Panc1 (cell line): ENCODE measurements around the gene PRDM2. TPM values are rescaled to one million over a fixed set of nuclear protein-coding genes. Genes with fewer than 3 reads are reported as not detected.
A peak's percentile ranks its signal among the peaks of the same experiment; 100 is the strongest.

Experiments used
- ATAC-seq: fragments of 200-7000 bp; cut with Tn5 transposase; 2 replicates; pipeline ENCODE4 v1.9.1; 2020; ENCODE audit warnings: mild to moderate bottlenecking, moderate library complexity
- BruUV-seq: library from RNA; stranded (reverse); fragments of 400-500 nt; replicated peaks from 2 replicates; lab custom pipeline; 2021; lab: Mats Ljungman, UMichigan
- CTCF ChIA-PET: fragments of 300-600 bp; sonication (Branson Sonifier 250); formaldehyde crosslinking; loops from one replicate; lab custom pipeline; 2022; ENCODE audit warnings: antibody characterized with exemption; lab: Charles Lee
- POLR2A ChIA-PET: fragments of 300-600 bp; sonication (Branson Sonifier 250); formaldehyde crosslinking; loops from one replicate; lab custom pipeline; 2022; ENCODE audit warnings: antibody characterized with exemption; lab: Charles Lee
- DNase-seq: peaks from one replicate; pipeline ENCODE4 v3.0.0-alpha.2; 2010; ENCODE audit warnings: low read depth, low spot score
- H3K27ac ChIP-seq: 2 replicates; pipeline ENCODE4 v1.5.1; 2011; ENCODE audit warnings: mild to moderate bottlenecking, low read length, inconsistent platforms
- H3K27me3 ChIP-seq: fragments of 200-500 bp; sonication (Bioruptor generic); 2 replicates; pipeline ENCODE4 v1.6.0; 2014; ENCODE audit warnings: low read length, inconsistent platforms; ENCODE audit not compliant: control insufficient read depth, insufficient read depth
- H3K36me3 ChIP-seq: fragments of 200-500 bp; sonication (Bioruptor generic); 2 replicates; pipeline ENCODE4 v1.5.1; 2014; ENCODE audit warnings: inconsistent platforms, mild to moderate bottlenecking, low read length, moderate library complexity; ENCODE audit not compliant: control insufficient read depth, insufficient read depth
- H3K4me1 ChIP-seq: 2 replicates; pipeline ENCODE4 v1.5.1; 2011; ENCODE audit warnings: inconsistent platforms, mild to moderate bottlenecking, low read length, moderate library complexity; ENCODE audit not compliant: control insufficient read depth, insufficient read depth
- H3K4me3 ChIP-seq, 2 experiments: 2 replicates each; pipeline ENCODE4 v1.5.1; 2011 to 2012; ENCODE audit warnings: low read depth in 2 of 2, low read length in 2 of 2, mild to moderate bottlenecking in 2 of 2, inconsistent platforms in 1 of 2, moderate library complexity in 1 of 2
- H3K9me3 ChIP-seq: fragments of 200-500 bp; sonication (Bioruptor generic); 2 replicates; pipeline ENCODE4 v1.5.1; 2014; ENCODE audit warnings: low read depth, mild to moderate bottlenecking, inconsistent platforms, low read length, moderate library complexity; ENCODE audit not compliant: control insufficient read depth, insufficient read depth
- POLR2AphosphoS5 ChIP-seq: IDR thresholded peaks from 2 replicates; pipeline ENCODE4 v1.6.1; 2012; ENCODE audit warnings: mild to moderate bottlenecking, low read depth, low read length, moderate library complexity
- SIN3A ChIP-seq: IDR thresholded peaks from 2 replicates; pipeline ENCODE4 v1.6.1; 2012; ENCODE audit warnings: low read depth, mild to moderate bottlenecking, low read length, moderate library complexity, borderline replicate concordance; ENCODE audit not compliant: insufficient read depth
- TCF7L2 ChIP-seq: IDR thresholded peaks from 2 replicates; pipeline ENCODE4 v1.6.1; 2011; ENCODE audit warnings: mild to moderate bottlenecking, low read depth, low read length, inconsistent platforms
- in situ Hi-C: cut with HindIII; loops from 2 replicates; pipeline ENCODE4 v1.10.0; 2016; ENCODE audit warnings: low sequenced_read_pairs, low pct_unique_long_range_greater_than_20kb
- intact Hi-C: fragments of 100-400 bp; cut with micrococcal nuclease; formaldehyde crosslinking; loops from one replicate; pipeline ENCODE4 v1.10.0; 2022; ENCODE audit not compliant: unreplicated experiment
- total RNA-seq: library from RNA; stranded (reverse); gene quantifications from one replicate; pipeline ENCODE4 v1.2.1, GENCODE V29; 2021; ENCODE audit not compliant: unreplicated experiment
- TF ChIP-seq, protein P1 (sequence below), 2 experiments: IDR thresholded peaks; 2 replicates each; pipeline ENCODE4 v1.6.1; 2011 to 2012; ENCODE audit warnings: low read depth in 2 of 2, control low read depth in 1 of 2, low read length in 1 of 2, mild to moderate bottlenecking in 1 of 2, moderate library complexity in 1 of 2; ENCODE audit not compliant: insufficient read depth in 1 of 2
- TF ChIP-seq, protein P2 (sequence below): fragments of 450-650 bp; IDR thresholded peaks from 2 replicates; pipeline ENCODE4 v1.5.1; 2017; ENCODE audit warnings: mild to moderate bottlenecking

PRDM2 gene
- total RNA-seq, 1 experiment from 2014 or later = 40.3 TPM

DNA sequence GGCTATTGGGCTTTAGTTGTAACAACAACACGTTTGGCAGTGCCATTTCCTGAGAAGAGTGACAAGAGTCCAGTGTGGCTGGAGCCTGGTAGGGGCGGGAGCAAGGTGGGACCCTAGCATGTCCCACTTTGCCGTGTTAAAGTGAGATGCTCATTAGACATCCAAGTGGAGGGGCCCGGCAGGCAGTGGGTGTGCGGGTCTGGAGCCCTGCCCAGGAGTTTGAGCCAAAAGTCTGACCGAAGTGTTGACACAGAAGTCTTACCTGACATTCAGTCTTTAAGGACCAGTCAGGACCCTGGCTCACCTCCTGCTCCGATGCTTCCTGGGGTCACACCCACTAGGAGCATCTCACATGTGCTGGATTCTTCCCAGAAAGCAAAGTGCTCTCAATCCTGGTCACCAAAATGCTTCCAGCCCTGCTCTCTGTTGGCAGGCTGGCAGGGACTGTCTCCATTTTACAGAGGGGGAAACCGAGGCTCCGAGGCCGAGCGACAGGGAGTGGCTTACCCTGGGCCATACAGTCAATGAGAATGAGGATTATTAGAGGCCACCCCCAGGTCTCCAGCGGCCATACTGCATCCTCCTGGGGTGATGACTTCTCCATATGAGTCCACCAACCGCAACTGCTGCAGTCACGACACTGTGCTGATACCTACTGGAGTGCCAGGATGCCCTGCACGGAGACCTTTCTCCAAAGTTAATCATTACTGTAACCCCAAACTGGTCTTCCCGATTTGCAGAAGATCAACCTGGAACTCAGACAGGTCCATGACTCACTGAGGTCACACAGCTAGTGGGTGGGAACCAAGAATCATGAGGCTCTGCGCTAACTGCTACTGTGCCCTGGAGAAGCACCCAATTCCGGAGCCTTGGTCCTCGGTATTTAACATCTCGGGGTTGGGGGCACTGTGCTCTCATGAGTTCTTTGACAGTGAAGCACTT, 112.7 kb downstream of the PRDM2 start:
- in situ Hi-C loops (no loop called here), intact Hi-C loops (no loop called here)
- TF ChIP-seq, protein P1, sequence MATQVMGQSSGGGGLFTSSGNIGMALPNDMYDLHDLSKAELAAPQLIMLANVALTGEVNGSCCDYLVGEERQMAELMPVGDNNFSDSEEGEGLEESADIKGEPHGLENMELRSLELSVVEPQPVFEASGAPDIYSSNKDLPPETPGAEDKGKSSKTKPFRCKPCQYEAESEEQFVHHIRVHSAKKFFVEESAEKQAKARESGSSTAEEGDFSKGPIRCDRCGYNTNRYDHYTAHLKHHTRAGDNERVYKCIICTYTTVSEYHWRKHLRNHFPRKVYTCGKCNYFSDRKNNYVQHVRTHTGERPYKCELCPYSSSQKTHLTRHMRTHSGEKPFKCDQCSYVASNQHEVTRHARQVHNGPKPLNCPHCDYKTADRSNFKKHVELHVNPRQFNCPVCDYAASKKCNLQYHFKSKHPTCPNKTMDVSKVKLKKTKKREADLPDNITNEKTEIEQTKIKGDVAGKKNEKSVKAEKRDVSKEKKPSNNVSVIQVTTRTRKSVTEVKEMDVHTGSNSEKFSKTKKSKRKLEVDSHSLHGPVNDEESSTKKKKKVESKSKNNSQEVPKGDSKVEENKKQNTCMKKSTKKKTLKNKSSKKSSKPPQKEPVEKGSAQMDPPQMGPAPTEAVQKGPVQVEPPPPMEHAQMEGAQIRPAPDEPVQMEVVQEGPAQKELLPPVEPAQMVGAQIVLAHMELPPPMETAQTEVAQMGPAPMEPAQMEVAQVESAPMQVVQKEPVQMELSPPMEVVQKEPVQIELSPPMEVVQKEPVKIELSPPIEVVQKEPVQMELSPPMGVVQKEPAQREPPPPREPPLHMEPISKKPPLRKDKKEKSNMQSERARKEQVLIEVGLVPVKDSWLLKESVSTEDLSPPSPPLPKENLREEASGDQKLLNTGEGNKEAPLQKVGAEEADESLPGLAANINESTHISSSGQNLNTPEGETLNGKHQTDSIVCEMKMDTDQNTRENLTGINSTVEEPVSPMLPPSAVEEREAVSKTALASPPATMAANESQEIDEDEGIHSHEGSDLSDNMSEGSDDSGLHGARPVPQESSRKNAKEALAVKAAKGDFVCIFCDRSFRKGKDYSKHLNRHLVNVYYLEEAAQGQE (IDR thresholded peaks at IDR 0.05; ENCODE audit: insufficient read depth in 1 of 2, low read depth in 2 of 2, low read length in 1 of 2) = no peak
- TF ChIP-seq SIN3A = no peak
- no peak for TF ChIP-seq TCF7L2
- no peak for TF ChIP-seq POLR2AphosphoS5
- TF ChIP-seq, protein P2, sequence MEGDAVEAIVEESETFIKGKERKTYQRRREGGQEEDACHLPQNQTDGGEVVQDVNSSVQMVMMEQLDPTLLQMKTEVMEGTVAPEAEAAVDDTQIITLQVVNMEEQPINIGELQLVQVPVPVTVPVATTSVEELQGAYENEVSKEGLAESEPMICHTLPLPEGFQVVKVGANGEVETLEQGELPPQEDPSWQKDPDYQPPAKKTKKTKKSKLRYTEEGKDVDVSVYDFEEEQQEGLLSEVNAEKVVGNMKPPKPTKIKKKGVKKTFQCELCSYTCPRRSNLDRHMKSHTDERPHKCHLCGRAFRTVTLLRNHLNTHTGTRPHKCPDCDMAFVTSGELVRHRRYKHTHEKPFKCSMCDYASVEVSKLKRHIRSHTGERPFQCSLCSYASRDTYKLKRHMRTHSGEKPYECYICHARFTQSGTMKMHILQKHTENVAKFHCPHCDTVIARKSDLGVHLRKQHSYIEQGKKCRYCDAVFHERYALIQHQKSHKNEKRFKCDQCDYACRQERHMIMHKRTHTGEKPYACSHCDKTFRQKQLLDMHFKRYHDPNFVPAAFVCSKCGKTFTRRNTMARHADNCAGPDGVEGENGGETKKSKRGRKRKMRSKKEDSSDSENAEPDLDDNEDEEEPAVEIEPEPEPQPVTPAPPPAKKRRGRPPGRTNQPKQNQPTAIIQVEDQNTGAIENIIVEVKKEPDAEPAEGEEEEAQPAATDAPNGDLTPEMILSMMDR = no peak
- no peak overlapping the region for H3K27ac ChIP-seq
- H3K27me3 ChIP-seq = no peaks in the 10 kb centered on the region
- H3K9me3 ChIP-seq = no peaks in the 10 kb centered on the region
- ChIA-PET POLR2A (no interaction called here), CTCF (no interaction called here)
- no peak overlapping the region for H3K4me3 ChIP-seq
- no peaks in the 10 kb centered on the region for H3K36me3 ChIP-seq
- H3K4me1 ChIP-seq = no peaks in the 10 kb centered on the region
- BruUV-seq = no TSS peak
- no peak for ATAC-seq
- no peak for DNase-seq

DNA sequence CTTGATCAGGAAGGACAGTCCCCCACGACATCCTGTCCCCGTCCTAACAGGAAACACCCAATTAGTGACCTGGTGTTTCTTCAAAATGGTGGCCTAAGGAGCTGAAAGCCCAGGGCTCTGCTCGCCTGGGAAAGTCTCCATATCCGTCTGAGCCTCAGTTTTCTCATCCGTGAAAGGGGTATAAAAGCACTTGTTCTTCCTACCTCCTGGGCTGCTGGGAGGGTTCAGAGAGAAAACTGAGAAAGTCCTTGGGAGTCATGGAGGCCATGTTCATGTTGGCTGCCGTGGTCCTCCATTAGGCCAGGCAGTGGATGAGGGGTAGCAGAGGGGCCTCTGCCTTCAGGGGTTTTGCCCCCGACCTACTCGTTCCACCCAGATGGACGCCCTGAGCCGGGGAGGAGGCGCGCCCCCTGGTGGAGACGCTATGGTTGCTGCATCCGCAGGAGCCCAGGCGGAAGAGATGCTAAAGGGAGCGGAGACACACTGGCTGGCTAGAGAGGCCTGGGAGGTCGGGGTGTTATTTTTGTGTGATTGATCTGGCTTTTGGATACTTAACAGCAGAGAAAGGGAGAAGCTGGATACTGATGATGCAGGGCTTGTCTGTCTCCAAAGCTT, 113.5 kb downstream of the PRDM2 start:
- Histone ChIP-seq H3K9me3 (no peaks in the 10 kb centered on the region), H3K27me3 (no peaks in the 10 kb centered on the region), H3K4me3 (no peak overlapping the region), H3K27ac (no peak overlapping the region), H3K4me1 (no peaks in the 10 kb centered on the region), H3K36me3 (no peaks in the 10 kb centered on the region)
- intact Hi-C loops (no loop called here), in situ Hi-C loops (no loop called here)
- ChIA-PET POLR2A (no interaction called here), CTCF (no interaction called here)
- ATAC-seq (no peak), DNase-seq (no peak)
- BruUV-seq = no TSS peak
- TF ChIP-seq SIN3A (no peak), POLR2AphosphoS5 (no peak)
- TF ChIP-seq, protein P2 = peak; percentile 72; the same call in 1 of the 2 replicates
- TF ChIP-seq, protein P1 (IDR thresholded peaks at IDR 0.05; ENCODE audit: insufficient read depth in 1 of 2, low read depth in 2 of 2, low read length in 1 of 2) = no peak
